Activated T-cell treated with anti-CD3 and anti-CD28 coated beads, Interleukin-2, amount 50 U/mL, for 72 hours (primary cell): ENCODE data around the gene NUP43. TPM values are rescaled to one million over a fixed set of nuclear protein-coding genes. Genes with fewer than 3 reads are reported as not detected.

Experiments
- ATAC-seq, 2 donors: fragments of 150-1000 bp; cut with Tn5 transposase; replicated peaks in 1 of 2; 2 replicates each; pipeline ENCODE4 v1.10.0; 2021; ENCODE audit warnings: moderate library complexity in 2 of 2, mild to moderate bottlenecking in 1 of 2
- DNase-seq, 2 donors: peaks; one replicate each; pipeline ENCODE4 v3.0.0; 2021 to 2022; ENCODE audit warnings: mixed read lengths in 1 of 2
- H3K27ac Mint-ChIP-seq: one replicate; pipeline ENCODE4 v1.8.0; 2022; ENCODE audit warnings: mild to moderate bottlenecking, moderate library complexity, mixed read lengths
- H3K27me3 Mint-ChIP-seq: one replicate; pipeline ENCODE4 v1.8.0; 2022; ENCODE audit warnings: low read depth, mixed read lengths
- H3K36me3 Mint-ChIP-seq, 2 donors: one replicate each; pipeline ENCODE4 v1.8.0; 2022; ENCODE audit warnings: mixed read lengths in 2 of 2, mild to moderate bottlenecking in 1 of 2; ENCODE audit not compliant: insufficient read depth in 2 of 2
- H3K4me1 Mint-ChIP-seq: one replicate; pipeline ENCODE4 v1.8.0; 2022; ENCODE audit warnings: low read depth, mixed read lengths
- H3K4me3 Mint-ChIP-seq, 2 donors: one replicate each; pipeline ENCODE4 v1.8.0; 2022; ENCODE audit warnings: mild to moderate bottlenecking in 2 of 2, mixed read lengths in 2 of 2, moderate library complexity in 2 of 2
- H3K9me3 Mint-ChIP-seq, 2 donors: one replicate each; pipeline ENCODE4 v1.8.0; 2022; ENCODE audit warnings: mixed read lengths in 2 of 2
- total RNA-seq, 2 donors: library from RNA; stranded (reverse); gene quantifications; one replicate each; pipeline ENCODE4 v1.2.3, GENCODE V29; 2022

The NUP43 gene
- total RNA-seq, 2 donors from 2014 or later: 66.6 to 78.7 TPM

DNA sequence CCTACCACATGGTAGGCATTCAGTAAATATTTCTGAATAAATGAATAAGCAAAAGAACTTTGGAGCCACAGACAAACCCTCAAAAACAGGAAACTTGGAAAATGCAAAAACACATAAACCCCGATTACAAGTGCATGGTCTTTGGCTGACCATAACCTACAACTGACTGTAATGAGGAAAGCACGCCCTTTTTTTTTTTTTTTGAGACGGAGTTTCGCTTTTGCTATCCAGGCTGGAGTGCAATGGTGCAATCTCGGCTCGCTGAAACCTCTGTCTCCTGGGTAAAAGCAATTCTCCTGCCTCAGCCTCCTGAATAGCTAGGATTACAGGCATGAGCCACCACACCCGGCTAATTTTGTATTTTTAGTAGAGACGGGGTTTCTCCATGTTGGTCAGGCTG lies 16.5 kb downstream of the NUP43 start:
- Mint-ChIP-seq H3K9me3 (no peaks in the 10 kb centered on the region), H3K27me3 (no peaks in the 10 kb centered on the region), H3K4me1 (peaks cover 16% of the 10 kb centered on the region), H3K4me3 (no peak overlapping the region), H3K36me3 (peaks cover 2 to 33% of the 10 kb centered on the region in 2 donors), H3K27ac (no peak overlapping the region)
- DNase-seq (no peak), ATAC-seq (no peak)

DNA sequence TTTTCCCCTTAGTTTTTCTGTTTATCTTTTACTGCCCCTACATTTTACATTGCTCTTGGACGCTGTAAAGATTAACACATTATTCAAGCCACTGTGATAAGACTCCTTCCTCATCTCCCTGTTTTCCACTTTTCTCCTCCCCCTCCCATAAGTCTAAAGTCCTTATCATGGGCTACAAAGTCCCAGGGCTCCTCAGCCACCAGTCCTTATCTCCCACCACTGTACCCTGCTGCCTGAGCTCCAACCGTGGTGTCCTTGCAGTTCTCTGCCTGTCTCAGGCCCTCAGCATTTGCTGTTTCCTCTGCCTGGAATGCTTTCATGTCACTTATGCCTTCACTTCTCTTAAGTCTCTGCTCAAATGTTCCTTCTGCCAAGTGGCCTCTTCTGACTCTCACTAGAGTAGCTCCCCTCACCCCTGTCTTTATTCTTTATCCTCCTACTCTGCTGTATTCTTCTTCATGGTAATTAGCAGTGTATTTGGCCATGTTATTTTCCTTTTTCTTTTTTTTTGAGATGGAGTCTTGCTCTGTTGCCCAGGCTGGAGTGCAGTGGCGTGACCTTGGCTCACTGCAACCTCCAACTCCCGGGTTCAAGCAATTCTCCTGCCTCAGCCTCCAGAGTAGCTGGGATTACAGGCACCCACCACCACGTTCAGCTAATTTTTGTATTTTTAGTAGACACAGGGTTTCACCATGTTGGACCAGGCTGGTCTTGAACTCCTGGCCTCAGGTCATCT lies 17.7 kb downstream of the NUP43 start:
- ATAC-seq (no peak), DNase-seq (no peak)
- Mint-ChIP-seq H3K4me3 (no peak overlapping the region), H3K9me3 (no peaks in the 10 kb centered on the region), H3K27ac (peak overlapping the region; percentile 57), H3K4me1 (peaks cover 16% of the 10 kb centered on the region), H3K27me3 (no peaks in the 10 kb centered on the region), H3K36me3 (peaks cover 2 to 37% of the 10 kb centered on the region in 2 donors)

- H3K4me1 Mint-ChIP-seq: peaks cover 16% of the 10 kb centered on the region
- H3K4me3 Mint-ChIP-seq: no peak overlapping the region
- DNase-seq (no peak), ATAC-seq (no peak)
- H3K27ac Mint-ChIP-seq: peak overlapping the region; percentile 57
- peaks cover 2 to 37% of the 10 kb centered on the region in 2 donors for H3K36me3 Mint-ChIP-seq
- no peaks in the 10 kb centered on the region for H3K9me3 Mint-ChIP-seq
- no peaks in the 10 kb centered on the region for H3K27me3 Mint-ChIP-seq
Measured at GRCh38 chr6:149727793-149728498, 18.4 kb downstream of the NUP43 start.

DNA sequence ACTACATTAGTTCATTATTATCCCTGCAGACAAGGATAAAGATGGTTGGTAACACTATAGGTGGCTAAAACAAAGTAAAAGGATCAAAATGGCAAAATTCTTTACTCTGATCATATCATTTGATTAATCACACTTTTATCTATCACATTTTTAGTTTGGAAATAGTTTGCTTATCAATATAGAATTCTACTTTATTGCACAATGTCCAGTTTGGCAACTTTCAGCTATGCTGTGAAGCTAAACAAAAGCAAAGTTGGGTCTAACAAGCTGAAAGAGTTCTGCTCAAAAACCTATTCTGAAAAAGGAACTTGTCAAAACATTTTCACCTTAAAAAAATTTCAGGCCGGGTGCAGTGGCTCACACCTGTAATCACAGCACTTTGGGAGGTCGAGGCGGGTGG lies 20.5 kb downstream of the NUP43 start:
- ATAC-seq (no peak), DNase-seq (no peak)
- peaks cover 2 to 32% of the 10 kb centered on the region in 2 donors for H3K36me3 Mint-ChIP-seq
- H3K9me3 Mint-ChIP-seq: no peaks in the 10 kb centered on the region
- no peak overlapping the region for H3K4me3 Mint-ChIP-seq
- H3K4me1 Mint-ChIP-seq: peaks cover 16% of the 10 kb centered on the region
- H3K27ac Mint-ChIP-seq: no peak overlapping the region
- H3K27me3 Mint-ChIP-seq: no peaks in the 10 kb centered on the region

DNA sequence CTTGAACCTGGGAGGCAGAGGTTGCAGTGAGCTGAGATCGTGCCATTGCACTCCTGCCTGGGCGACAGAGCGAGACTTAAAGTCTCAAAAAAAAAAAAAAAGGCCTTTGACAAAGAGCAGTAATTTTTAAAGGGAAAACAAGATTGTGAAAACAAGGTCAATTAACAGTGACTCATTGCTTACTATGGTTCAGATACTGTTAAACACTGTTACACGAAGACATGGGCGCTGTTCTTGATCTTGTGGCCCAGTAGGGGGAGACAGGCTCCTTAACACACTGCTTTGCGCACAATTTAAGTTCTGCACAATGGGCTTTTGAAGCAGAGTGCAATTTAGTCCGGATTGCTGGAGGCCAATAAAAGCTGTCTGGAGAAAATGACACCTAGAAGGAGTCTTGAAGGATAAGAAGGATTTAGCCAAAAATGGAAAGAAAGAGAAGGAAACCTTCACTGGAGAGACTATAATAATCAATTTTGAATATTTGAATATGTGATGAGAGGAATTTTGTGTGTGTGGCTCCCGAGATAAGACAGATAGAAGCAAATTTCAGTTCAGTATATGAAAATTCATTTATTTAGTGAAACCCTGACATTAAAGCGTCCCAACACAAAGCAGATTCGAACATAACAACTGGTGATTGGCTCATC lies 22.4 kb downstream of the NUP43 start:
- peak; percentile 88 to 90 for ATAC-seq

GRCh38 chr6:149723262-149723661 lies 23.1 kb downstream of the NUP43 start:
- H3K9me3 Mint-ChIP-seq: no peaks in the 10 kb centered on the region
- peaks cover 2 to 19% of the 10 kb centered on the region in 2 donors for H3K36me3 Mint-ChIP-seq
- ATAC-seq (no peak), DNase-seq (no peak)
- H3K27me3 Mint-ChIP-seq: no peaks in the 10 kb centered on the region
- no peak overlapping the region for H3K27ac Mint-ChIP-seq
- H3K4me3 Mint-ChIP-seq: no peak overlapping the region
- H3K4me1 Mint-ChIP-seq: peaks cover 1% of the 10 kb centered on the region

More for the DNA sequence above, 22.4 kb downstream of the NUP43 start:
- Mint-ChIP-seq H3K4me3 (no peak overlapping the region), H3K9me3 (no peaks in the 10 kb centered on the region), H3K36me3 (peaks cover 2 to 22% of the 10 kb centered on the region in 2 donors), H3K4me1 (peaks cover 7% of the 10 kb centered on the region), H3K27me3 (no peaks in the 10 kb centered on the region), H3K27ac (no peak overlapping the region)
- DNase-seq: peak; percentile 47 to 50

DNA sequence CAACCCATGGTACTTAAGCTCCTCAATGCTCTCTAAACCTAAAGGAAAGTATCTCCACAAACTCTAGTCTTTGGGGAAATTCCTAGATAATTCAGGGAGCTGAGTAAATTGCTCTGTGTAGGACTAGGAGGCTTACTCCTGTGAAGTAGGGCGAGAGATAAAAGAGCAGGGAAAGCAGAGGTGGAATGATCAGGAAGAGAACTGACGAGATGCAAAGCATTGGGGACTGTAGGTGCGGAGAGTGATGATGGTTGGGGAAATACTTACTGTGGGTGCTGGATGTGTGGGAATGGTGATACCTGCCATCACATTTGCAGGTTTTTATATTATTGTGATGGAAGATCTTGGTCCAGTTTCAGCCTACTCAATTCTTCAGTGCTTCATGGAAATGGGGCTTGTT lies 26.8 kb downstream of the NUP43 start:
- Mint-ChIP-seq H3K4me1 (peaks cover 17% of the 10 kb centered on the region), H3K36me3 (peaks cover 4 to 8% of the 10 kb centered on the region in 2 donors), H3K27me3 (no peaks in the 10 kb centered on the region), H3K9me3 (no peaks in the 10 kb centered on the region), H3K27ac (peak overlapping the region; percentile 35), H3K4me3 (peak overlapping the region; percentile 34 to 39)
- ATAC-seq: no peak
- DNase-seq: no peak

- no peaks in the 10 kb centered on the region for H3K9me3 Mint-ChIP-seq
- H3K36me3 Mint-ChIP-seq: peaks cover 4% of the 10 kb centered on the region in 2 donors
- H3K27ac Mint-ChIP-seq: peak within 1 kb of the TSS; percentile 98
- DNase-seq: peak; percentile 94
- peak; percentile 96 for ATAC-seq
- H3K27me3 Mint-ChIP-seq: no peaks in the 10 kb centered on the region
- peaks cover 23% of the 10 kb centered on the region for H3K4me1 Mint-ChIP-seq
- peak within 1 kb of the TSS; percentile 94 to 100 for H3K4me3 Mint-ChIP-seq
Measured at GRCh38 chr6:149717588-149718458, 28.5 kb downstream of the NUP43 start, which contains the start of gene LATS1. Gene LATS1, minus strand, starts transcription at chr6:149718101. Its CDS starts 15,975 bp downstream, at chr6:149702126.

- H3K4me3 Mint-ChIP-seq: peak overlapping the region; percentile 94 to 100
- peak overlapping the region; percentile 98 for H3K27ac Mint-ChIP-seq
- DNase-seq (no peak), ATAC-seq (no peak)
- H3K27me3 Mint-ChIP-seq: no peaks in the 10 kb centered on the region
- H3K9me3 Mint-ChIP-seq: no peaks in the 10 kb centered on the region
- peaks cover 4% of the 10 kb centered on the region in 2 donors for H3K36me3 Mint-ChIP-seq
- peaks cover 23% of the 10 kb centered on the region for H3K4me1 Mint-ChIP-seq
Measured at GRCh38 chr6:149717255-149717587, 29.1 kb downstream of the NUP43 start.

GRCh38 chr6:149716181-149716963 lies 30.0 kb downstream of the NUP43 start:
- no peaks in the 10 kb centered on the region for H3K27me3 Mint-ChIP-seq
- peak overlapping the region; percentile 94 to 100 for H3K4me3 Mint-ChIP-seq
- H3K9me3 Mint-ChIP-seq: no peaks in the 10 kb centered on the region
- DNase-seq: no peak
- H3K36me3 Mint-ChIP-seq: peaks cover 4% of the 10 kb centered on the region in 2 donors
- ATAC-seq: no peak
- H3K4me1 Mint-ChIP-seq: peaks cover 28% of the 10 kb centered on the region
- H3K27ac Mint-ChIP-seq: peak overlapping the region; percentile 98

DNA sequence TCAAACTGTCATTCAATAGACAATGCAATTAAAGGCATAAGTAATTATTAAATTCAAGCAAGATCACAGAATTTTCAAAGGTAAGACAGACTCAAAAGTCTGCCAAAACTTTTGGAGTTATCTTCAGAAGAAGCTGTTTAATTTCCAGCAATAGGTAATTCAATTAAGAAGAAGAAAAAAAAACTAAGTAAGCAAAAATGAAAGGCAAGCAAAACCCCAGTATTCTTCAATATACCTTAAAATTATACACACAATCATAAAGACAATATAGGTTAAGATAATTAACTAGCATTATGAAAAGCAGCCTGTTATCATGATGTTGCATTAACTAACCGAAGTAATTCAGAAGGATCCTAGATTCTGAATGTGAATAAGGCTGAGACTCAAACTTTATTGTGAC lies 31.9 kb downstream of the NUP43 start:
- H3K4me3 Mint-ChIP-seq: peak overlapping the region in 1 of 2 donors; percentile 41
- no peak for ATAC-seq
- H3K27me3 Mint-ChIP-seq: no peaks in the 10 kb centered on the region
- no peaks in the 10 kb centered on the region for H3K9me3 Mint-ChIP-seq
- peaks cover 4 to 5% of the 10 kb centered on the region in 2 donors for H3K36me3 Mint-ChIP-seq
- H3K27ac Mint-ChIP-seq: peak overlapping the region; percentile 63
- no peak for DNase-seq
- H3K4me1 Mint-ChIP-seq: peaks cover 44% of the 10 kb centered on the region

- Mint-ChIP-seq H3K4me3 (no peak overlapping the region), H3K4me1 (peaks cover 56% of the 10 kb centered on the region), H3K27me3 (no peaks in the 10 kb centered on the region), H3K36me3 (peaks cover 0 to 1% of the 10 kb centered on the region in 2 donors), H3K27ac (no peak overlapping the region), H3K9me3 (no peaks in the 10 kb centered on the region)
- DNase-seq (no peak), ATAC-seq (no peak)
Measured at GRCh38 chr6:149711711-149712110, 34.6 kb downstream of the NUP43 start.
